A673 (cell line): Measurements from ENCODE around the gene TSPAN12. TPM values are rescaled to one million over a fixed set of nuclear protein-coding genes. Genes with fewer than 3 reads are reported as not detected.

Source experiments
- BruUV-seq: library from RNA; stranded (reverse); fragments of 400-500 nt; replicated peaks from 2 replicates; lab custom pipeline; 2021; lab: Mats Ljungman, UMichigan
- CTCF ChIA-PET: fragments of 300-600 bp; sonication (Branson Sonifier 250); formaldehyde crosslinking; loops from one replicate; lab custom pipeline; 2022; ENCODE audit warnings: antibody characterized with exemption; lab: Charles Lee
- POLR2A ChIA-PET: fragments of 300-600 bp; sonication (Branson Sonifier 250); formaldehyde crosslinking; loops from one replicate; lab custom pipeline; 2022; ENCODE audit warnings: antibody characterized with exemption; ENCODE audit not compliant: low non-redundant PET; lab: Charles Lee
- DNase-seq: peaks from one replicate; pipeline ENCODE4 v3.0.0-alpha.2; 2015; ENCODE audit warnings: low spot score
- H3K27ac ChIP-seq: fragments of 200-600 bp; sonication (generic); 2 replicates; pipeline ENCODE4 v1.5.1; 2016; ENCODE audit warnings: mixed run types, low read depth, mild to moderate bottlenecking, mixed read lengths, antibody characterized with exemption, low read length; ENCODE audit not compliant: poor library complexity, severe bottlenecking
- H3K27me3 ChIP-seq: fragments of 200-600 bp; sonication (generic); replicated peaks from 2 replicates; pipeline ENCODE4 v1.6.1; 2017; ENCODE audit warnings: mixed run types, low read depth, mild to moderate bottlenecking, mixed read lengths, antibody characterized with exemption, low read length; ENCODE audit not compliant: insufficient read depth, poor library complexity
- H3K36me3 ChIP-seq: fragments of 200-600 bp; sonication (generic); 2 replicates; pipeline ENCODE4 v1.6.1; 2016; ENCODE audit warnings: mixed run types, mild to moderate bottlenecking, mixed read lengths, antibody characterized with exemption, low read length; ENCODE audit not compliant: insufficient read depth, poor library complexity, severe bottlenecking
- H3K4me1 ChIP-seq: fragments of 200-600 bp; sonication (generic); 2 replicates; pipeline ENCODE4 v1.6.1; 2017; ENCODE audit warnings: mixed run types, mild to moderate bottlenecking, mixed read lengths, antibody characterized with exemption, low read length; ENCODE audit not compliant: insufficient read depth, poor library complexity, severe bottlenecking
- H3K4me3 ChIP-seq: fragments of 200-600 bp; sonication (generic); 2 replicates; pipeline ENCODE4 v1.5.1; 2016; ENCODE audit warnings: low read depth, mixed run types, mild to moderate bottlenecking, mixed read lengths, low read length; ENCODE audit not compliant: poor library complexity, severe bottlenecking
- H3K9me3 ChIP-seq: fragments of 200-600 bp; sonication (generic); 2 replicates; pipeline ENCODE4 v1.6.1; 2016; ENCODE audit warnings: mixed run types, low read depth, mild to moderate bottlenecking, mixed read lengths, antibody characterized with exemption, low read length; ENCODE audit not compliant: poor library complexity, severe bottlenecking
- CTCF ChIP-seq: fragments of 300-800, 200-600 bp; sonication (generic); conservative IDR thresholded peaks from 2 replicates; pipeline ENCODE4 v1.5.1; 2017; ENCODE audit warnings: low read depth, mild to moderate bottlenecking, antibody characterized with exemption, low read length, moderate library complexity, mixed read lengths
- EZH2 ChIP-seq: fragments of 200-600 bp; sonication (generic); IDR thresholded peaks from 2 replicates; pipeline ENCODE4 v1.6.1; 2017; ENCODE audit warnings: borderline replicate concordance, low read depth, mild to moderate bottlenecking, mixed read lengths, antibody characterized with exemption, low read length; ENCODE audit not compliant: poor library complexity, severe bottlenecking
- intact Hi-C: fragments of 100-400 bp; cut with micrococcal nuclease; formaldehyde crosslinking; loops from one replicate; pipeline ENCODE4 v1.10.0; 2022; ENCODE audit not compliant: unreplicated experiment
- total RNA-seq: library from RNA; stranded (reverse); gene quantifications from 2 replicates; pipeline ENCODE4 v1.2.3, GENCODE V29; 2021

Gene TSPAN12
- total RNA-seq, 1 experiment from 2014 or later = 1.5 TPM

DNA sequence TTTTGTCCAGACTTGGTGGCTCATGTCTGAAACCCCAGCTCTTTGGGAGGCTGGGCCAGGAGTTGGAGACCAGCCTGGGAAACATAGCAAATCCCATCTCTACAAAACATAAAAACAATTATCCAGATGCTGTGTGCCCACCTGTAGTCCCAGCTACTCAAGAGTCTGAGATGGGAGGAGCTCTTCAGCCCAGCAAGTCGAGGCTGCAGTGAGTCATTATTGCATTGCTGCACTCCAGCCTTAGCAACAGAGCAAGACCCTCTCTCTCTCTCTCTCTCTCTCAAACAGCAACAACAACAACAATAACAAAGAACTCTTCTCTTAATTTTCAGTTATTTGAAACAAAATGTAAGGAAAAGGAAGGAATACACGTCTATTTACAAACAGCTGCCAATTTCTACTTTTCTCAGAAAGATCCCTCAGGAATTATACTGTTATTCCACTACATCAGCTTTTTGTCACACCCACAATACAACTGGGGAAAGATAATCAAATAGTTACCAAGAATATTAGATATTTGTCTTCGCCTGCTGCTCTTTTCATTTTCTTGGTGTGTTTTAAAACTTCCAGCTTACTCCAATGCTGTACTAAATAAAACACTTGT lies 5.1 kb upstream of the TSPAN12 start:
- ChIA-PET CTCF (no interaction called here), POLR2A (no interaction called here)
- Histone ChIP-seq H3K4me1 (no peaks in the 10 kb centered on the region), H3K36me3 (no peaks in the 10 kb centered on the region), H3K4me3 (no peak overlapping the region), H3K9me3 (no peaks in the 10 kb centered on the region), H3K27me3 (no peaks in the 10 kb centered on the region), H3K27ac (no peak overlapping the region)
- no peak for TF ChIP-seq CTCF
- TF ChIP-seq EZH2 = no peak
- DNase-seq = no peak
- BruUV-seq = no TSS peak
- intact Hi-C loops = no loop called here

DNA sequence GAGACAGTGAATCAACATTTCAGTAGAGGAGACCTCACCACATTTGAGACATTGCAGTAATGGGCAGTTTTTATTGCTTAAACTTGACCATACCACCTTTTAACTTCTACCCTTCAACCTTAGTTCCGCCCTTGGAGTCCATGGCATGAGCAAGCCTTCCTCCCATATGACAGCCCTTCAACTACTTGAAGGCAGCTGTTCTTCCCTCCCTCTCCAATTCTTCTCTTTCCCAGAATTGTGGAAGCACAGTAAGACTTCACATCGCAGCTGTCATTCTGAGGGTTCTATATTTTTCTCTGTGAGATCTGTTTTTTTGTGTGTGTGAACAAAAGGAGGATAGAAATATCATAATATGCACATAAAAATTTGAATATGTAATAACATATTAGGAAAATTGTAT lies 2.2 kb upstream of the TSPAN12 start:
- no peak for TF ChIP-seq EZH2
- no peak for TF ChIP-seq CTCF
- Histone ChIP-seq H3K4me3 (no peak overlapping the region), H3K4me1 (no peaks in the 10 kb centered on the region), H3K27ac (no peak overlapping the region), H3K27me3 (peaks cover 7% of the 10 kb centered on the region), H3K36me3 (no peaks in the 10 kb centered on the region), H3K9me3 (no peaks in the 10 kb centered on the region)
- intact Hi-C loops = no loop called here
- DNase-seq = no peak
- BruUV-seq = no TSS peak
- POLR2A ChIA-PET = no interaction called here
- CTCF ChIA-PET = no interaction called here

- POLR2A ChIA-PET = no interaction called here
- no peak for DNase-seq
- Histone ChIP-seq H3K4me1 (no peaks in the 10 kb centered on the region), H3K27ac (no peak overlapping the region), H3K36me3 (no peaks in the 10 kb centered on the region), H3K4me3 (no peak overlapping the region), H3K9me3 (no peaks in the 10 kb centered on the region), H3K27me3 (peaks cover 9% of the 10 kb centered on the region)
- CTCF ChIA-PET = no interaction called here
- TF ChIP-seq EZH2 (no peak), CTCF (no peak)
- intact Hi-C loops = loop anchor here (5.0 kb wide), 1 partner anchor 52 kb away; no protein-coding TSS in a partner anchor
- BruUV-seq = no TSS peak
Measured at GRCh38 chr7:120859459-120859858, 1.5 kb upstream of the TSPAN12 start.
